HG02852 (cell line): Measurements from ENCODE around the gene ATP11B.

Experiments used
- ATAC-seq: cut with Tn5 transposase; IDR thresholded peaks from one replicate; pipeline ENCODE4 v1.9.1; 2021; ENCODE audit warnings: mild to moderate bottlenecking, moderate library complexity; ENCODE audit not compliant: unreplicated experiment

ATP11B gene

GRCh38 chr3:182792901-182793662 lies at the start of gene ATP11B:
ATP11B (plus strand) TSS chr3:182793504; CDS start chr3:182793760, 256 bp downstream.
- ATAC-seq, result peak; percentile 66

- ATAC-seq, result no peak
Measured at GRCh38 chr3:182746959-182747358, 46.3 kb upstream of the ATP11B start.

GRCh38 chr3:182755308-182755707 lies 38.0 kb upstream of the ATP11B start:
- no peak for ATAC-seq

GRCh38 chr3:182755712-182756111 lies 37.6 kb upstream of the ATP11B start:
- ATAC-seq, result no peak

- no peak for ATAC-seq
Measured at GRCh38 chr3:182760576-182761164, 32.6 kb upstream of the ATP11B start.

GRCh38 chr3:182763896-182764295 lies 29.4 kb upstream of the ATP11B start:
- no peak for ATAC-seq

- ATAC-seq, result no peak
Measured at GRCh38 chr3:182765287-182765686, 28.0 kb upstream of the ATP11B start.

GRCh38 chr3:182766099-182766498 lies 27.2 kb upstream of the ATP11B start:
- no peak for ATAC-seq

- no peak for ATAC-seq
Measured at GRCh38 chr3:182768413-182768812, 24.9 kb upstream of the ATP11B start.

- ATAC-seq, result no peak
Measured at GRCh38 chr3:182769673-182770072, 23.6 kb upstream of the ATP11B start.

GRCh38 chr3:182782149-182782548 lies 11.2 kb upstream of the ATP11B start:
- no peak for ATAC-seq

GRCh38 chr3:182783106-182783505 lies 10.2 kb upstream of the ATP11B start:
- ATAC-seq, result no peak

GRCh38 chr3:182784542-182784941 lies 8.8 kb upstream of the ATP11B start:
- ATAC-seq, result no peak

- ATAC-seq, result no peak
Measured at GRCh38 chr3:182785142-182785541, 8.2 kb upstream of the ATP11B start.

GRCh38 chr3:182785756-182786155 lies 7.5 kb upstream of the ATP11B start:
- no peak for ATAC-seq

- ATAC-seq, result no peak
Measured at GRCh38 chr3:182786564-182787196, 6.6 kb upstream of the ATP11B start.

GRCh38 chr3:182787302-182788036 lies 5.8 kb upstream of the ATP11B start:
- ATAC-seq, result no peak

- ATAC-seq, result no peak
Measured at GRCh38 chr3:182789371-182789770, 3.9 kb upstream of the ATP11B start.

- ATAC-seq, result no peak
Measured at GRCh38 chr3:182790612-182791011, 2.7 kb upstream of the ATP11B start.

- peak; percentile 37 for ATAC-seq
Measured at GRCh38 chr3:182793663-182794454, 555 bp downstream of the ATP11B start.
